A375 (cell line): ENCODE results near the gene TFB1M. TPM values are rescaled to one million over a fixed set of nuclear protein-coding genes. Genes with fewer than 3 reads are reported as not detected.

Source experiments
- total RNA-seq: library from RNA; depleted of rRNA; stranded (reverse); fragments of >200 nt; shearing (Covaris generic); gene quantifications from 2 replicates; pipeline ENCODE4 v1.2.3, GENCODE V29; 2014; rRNA removed

Gene TFB1M
- 56.9 and 62.4 TPM in 2 replicates for total RNA-seq

DNA sequence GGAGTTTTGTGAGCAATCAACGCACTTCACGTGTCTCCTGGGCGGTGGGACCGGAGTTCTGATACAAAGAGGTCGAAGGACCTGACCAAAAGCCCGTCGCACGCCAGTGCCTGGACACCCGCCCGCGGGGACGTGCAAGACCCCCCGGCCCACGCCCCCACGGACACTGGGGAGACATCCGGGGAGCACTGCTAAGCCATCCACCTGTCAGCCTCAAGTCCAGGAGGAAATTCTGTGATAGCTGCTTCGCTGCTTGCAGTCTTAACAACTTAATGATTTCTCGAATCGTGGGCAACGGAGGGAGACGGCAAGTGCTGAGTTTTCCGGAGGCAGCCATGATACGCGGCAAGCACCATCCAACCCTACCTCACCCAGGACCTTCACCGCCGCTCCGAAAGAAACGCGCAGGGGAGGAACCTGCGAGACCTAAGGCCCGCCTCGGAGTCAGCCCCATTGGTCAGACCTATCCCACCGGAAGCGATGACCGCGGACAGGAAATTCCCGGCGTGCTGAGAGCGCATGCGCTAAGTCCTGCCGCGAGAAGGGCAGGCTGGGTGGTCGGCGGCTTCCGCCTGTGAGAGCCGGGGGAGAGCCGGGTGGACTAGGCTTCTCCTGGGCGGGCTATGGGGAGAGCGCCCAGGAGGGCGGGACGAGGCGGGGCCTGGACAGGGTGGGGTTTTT is at the start of gene TFB1M:
TFB1M (minus strand) TSS at position 393 of the 681 bp plus-strand sequence; CDS start at position 337, 56 bp downstream.

DNA sequence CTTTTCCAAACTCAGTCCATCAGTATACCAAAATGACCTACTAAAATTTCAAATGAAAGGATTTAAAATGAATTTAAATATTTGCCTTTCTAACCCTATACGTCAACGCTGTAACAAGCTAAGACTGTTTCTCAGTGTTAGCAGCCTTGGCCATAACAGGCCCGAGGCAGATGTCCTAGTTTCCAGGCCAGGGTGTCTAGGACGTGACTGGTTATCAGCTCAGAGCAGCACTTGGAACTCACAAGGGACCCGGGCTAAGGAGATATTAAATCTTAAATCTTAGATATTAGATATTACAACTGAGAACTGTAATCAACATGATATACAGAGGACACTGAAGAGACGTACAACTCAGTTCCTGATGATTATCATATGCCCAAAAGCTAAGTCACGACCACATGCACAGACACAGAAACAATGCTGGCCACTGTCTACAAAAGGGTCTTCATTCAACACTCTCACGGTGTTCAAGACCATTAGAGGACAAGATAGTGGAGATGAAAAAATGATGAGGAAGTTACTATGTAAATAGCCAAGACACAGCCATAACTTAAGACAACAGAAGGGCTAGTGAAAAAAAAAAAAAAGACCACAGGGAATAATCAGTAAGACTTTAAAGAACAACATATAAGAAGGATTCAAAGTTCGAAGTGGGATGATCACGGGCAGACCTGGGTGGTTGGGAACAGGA is 50.8 kb downstream of the TFB1M start, which contains the start of gene CLDN20:
CLDN20 (plus strand) TSS at position 641 of the 691 bp plus-strand sequence. CDS start 11,707 bp downstream, outside the sequence.

Other genes starting within 250 kb of the TFB1M start
- 0.11 TPM in 1 of 2 replicates, not detected in the other for gene CLDN20, start 50.5 kb downstream of the TFB1M start, total RNA-seq
- 0.93 and 1.2 TPM in 2 replicates for gene NOX3, start 141.4 kb upstream of the TFB1M start, total RNA-seq